K562 treated with DMSO at 1 percent for 48 hours (cell line): ENCODE data around the gene UGT8. TPM values are rescaled to one million over a fixed set of nuclear protein-coding genes. Genes with fewer than 3 reads are reported as not detected.

Experiments used
- total RNA-seq: library from RNA; unstranded; fragments of 300-600 nt; gene quantifications from 2 replicates; pipeline ENCODE4 v1.2.3, GENCODE V29; 2022; ENCODE audit warnings: low replicate concordance; ENCODE audit errors: extremely low read depth

Gene UGT8
- not detected in 2 replicates for total RNA-seq

DNA sequence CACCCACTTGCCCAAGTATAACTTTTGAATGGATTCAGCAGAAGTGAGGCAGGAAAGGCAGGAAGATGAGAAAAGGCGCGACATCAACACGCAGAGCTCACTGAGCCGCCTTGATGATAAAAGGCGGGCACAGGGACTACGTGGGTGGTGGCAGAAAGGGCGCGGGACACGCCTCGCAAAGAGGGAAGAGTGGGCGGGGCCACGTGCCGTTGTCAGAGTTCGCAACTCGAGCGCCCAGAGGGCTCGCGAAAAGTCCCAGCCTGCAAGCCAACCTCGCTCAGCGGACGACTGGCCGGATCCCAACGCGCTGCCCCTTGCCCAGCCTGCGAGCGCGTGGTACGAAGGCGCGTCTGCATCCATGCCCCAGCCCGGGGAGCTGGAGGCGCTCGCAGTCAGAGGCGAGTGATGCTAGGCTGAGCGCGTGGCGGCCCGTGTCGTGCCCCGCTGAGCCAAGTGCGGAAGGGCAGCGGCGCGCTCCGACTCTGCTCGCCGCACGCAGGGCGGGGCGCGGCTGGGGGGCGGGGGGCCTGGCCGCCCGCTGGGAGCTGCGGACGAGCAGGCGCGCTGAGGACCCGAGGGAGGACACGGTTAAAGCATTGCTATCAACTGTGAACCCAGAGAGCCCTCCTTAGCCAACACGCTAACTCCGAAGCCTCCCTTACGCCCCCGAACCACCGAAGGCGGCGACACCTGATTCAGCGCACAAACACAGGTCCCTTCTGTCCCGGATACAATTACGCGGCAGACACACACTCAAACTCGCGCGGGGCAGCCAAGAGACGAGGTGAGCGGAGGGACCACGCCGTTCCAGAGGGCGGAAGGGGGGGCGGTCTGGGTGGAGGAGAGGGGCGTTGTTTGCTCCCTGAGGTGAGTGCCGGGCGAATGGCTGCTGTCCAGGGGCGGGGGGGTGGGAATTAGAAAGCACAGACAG lies at the start of gene UGT8:
UGT8 (plus strand) TSS at position 617 of the 931 bp plus-strand sequence. CDS start 24,074 bp downstream, outside the sequence.

